Measurements from ENCODE around the gene PDCD11. TPM values are rescaled to one million over a fixed set of nuclear protein-coding genes. Genes with fewer than 3 reads are reported as not detected.

The PDCD11 gene
- total RNA-seq, 1 experiment from 2014 or later, result 106 TPM

- H3K4me1 ChIP-seq (ENCODE audit: control insufficient read depth in 1 of 2, insufficient read depth in 2 of 2, low read length in 2 of 2), result no peaks in the 10 kb centered on the region; a peak in 1 of 4 replicates
- ChIA-PET CTCF (interaction anchor here (2.7 kb wide), 1 partner anchor 13 kb away, joined by 10 read pairs; no protein-coding TSS in a partner anchor), POLR2A (no interaction called here), RAD21 (ENCODE audit: low non-redundant PET in 1 of 2, low total read pairs in 2 of 2, uncharacterized antibody in 2 of 2, unreplicated experiment in 2 of 2) (no interaction called here)
- no peak overlapping the region for H3K9ac ChIP-seq (ENCODE audit: low read length)
- BruUV-seq (replicated peaks), result no TSS peak
- no peaks in the 10 kb centered on the region for H3K27me3 ChIP-seq (ENCODE audit: insufficient read depth, low read length)
- DNase-seq (ENCODE audit: low read depth, low spot score), result no peak
- TF ChIP-seq CEBPB (IDR thresholded peaks at IDR 0.05; ENCODE audit: low read depth), result no peak
- TF ChIP-seq ELF1 (IDR thresholded peaks at IDR 0.05; ENCODE audit: borderline replicate concordance, low read depth), result no peak
- TF ChIP-seq EGR1 (IDR thresholded peaks at IDR 0.05; ENCODE audit: low read depth), result no peak
- TF ChIP-seq RAD21 (IDR thresholded peaks at IDR 0.05; ENCODE audit: low read depth), result no peak
- TF ChIP-seq JUND (IDR thresholded peaks at IDR 0.05), result no peak
- no peaks in the 10 kb centered on the region for H3K36me3 ChIP-seq (ENCODE audit: control insufficient read depth in 1 of 2, insufficient read depth in 2 of 2, low read length in 2 of 2)
- H3K27ac ChIP-seq (ENCODE audit: low read depth, low read length), result no peak overlapping the region
- no peak overlapping the region for H3K4me3 ChIP-seq (replicated peaks in 1 of 2; ENCODE audit: low read depth in 1 of 2, low read length in 2 of 2)
- no peaks in the 10 kb centered on the region for H3K9me3 ChIP-seq (ENCODE audit: control insufficient read depth in 1 of 2, insufficient read depth in 1 of 2, low read depth in 1 of 2, low read length in 2 of 2)
- no peak for ATAC-seq
- no peaks in the 10 kb centered on the region for H3K9me2 ChIP-seq (ENCODE audit: insufficient read depth)
- no peaks in the 10 kb centered on the region for H3K79me2 ChIP-seq (ENCODE audit: insufficient read depth, low read length)
- intact Hi-C loops (cut with micrococcal nuclease), result no loop called here
- no peak overlapping the region for H3K4me2 ChIP-seq (ENCODE audit: low read length)
- H2AFZ ChIP-seq (ENCODE audit: low read depth, low read length, poor library complexity, severe bottlenecking), result no peak overlapping the region
- H4K20me1 ChIP-seq (ENCODE audit: insufficient read depth), result no peaks in the 10 kb centered on the region
These were observed 67.1 kb downstream of the PDCD11 start for GRCh38 chr10:103463499-103463898.

- Histone ChIP-seq H3K9ac (ENCODE audit: low read length) (no peak overlapping the region), H3K9me3 (ENCODE audit: control insufficient read depth in 1 of 2, insufficient read depth in 1 of 2, low read depth in 1 of 2, low read length in 2 of 2) (no peaks in the 10 kb centered on the region), H3K27ac (ENCODE audit: low read depth, low read length) (no peak overlapping the region), H3K4me2 (ENCODE audit: low read length) (no peak overlapping the region), H3K4me3 (replicated peaks in 1 of 2; ENCODE audit: low read depth in 1 of 2, low read length in 2 of 2) (no peak overlapping the region), H3K36me3 (ENCODE audit: control insufficient read depth in 1 of 2, insufficient read depth in 2 of 2, low read length in 2 of 2) (no peaks in the 10 kb centered on the region), H3K27me3 (ENCODE audit: insufficient read depth, low read length) (no peaks in the 10 kb centered on the region), H3K4me1 (ENCODE audit: control insufficient read depth in 1 of 2, insufficient read depth in 2 of 2, low read length in 2 of 2) (no peaks in the 10 kb centered on the region), H3K9me2 (ENCODE audit: insufficient read depth) (no peaks in the 10 kb centered on the region), H3K79me2 (ENCODE audit: insufficient read depth, low read length) (no peaks in the 10 kb centered on the region), H2AFZ (ENCODE audit: low read depth, low read length, poor library complexity, severe bottlenecking) (no peak overlapping the region), H4K20me1 (ENCODE audit: insufficient read depth) (no peaks in the 10 kb centered on the region)
- BruUV-seq (replicated peaks), result no TSS peak
- POLR2A ChIA-PET, result no interaction called here
- no peak for TF ChIP-seq CBX3 (IDR thresholded peaks at IDR 0.05; ENCODE audit: low read depth)
- no peak for TF ChIP-seq CTCF (IDR thresholded peaks at IDR 0.05 in 2 of 3, conservative IDR thresholded peaks at IDR 0.05 in 1 of 3; ENCODE audit: borderline replicate concordance in 1 of 3, insufficient read depth in 1 of 3, low read depth in 2 of 3, low read length in 2 of 3)
- TF ChIP-seq RAD21 (IDR thresholded peaks at IDR 0.05; ENCODE audit: low read depth), result no peak
- TF ChIP-seq SRF (IDR thresholded peaks at IDR 0.05; ENCODE audit: low read depth), result no peak
- TF ChIP-seq REST (IDR thresholded peaks at IDR 0.05; ENCODE audit: low read depth), result no peak
- no peak for TF ChIP-seq CEBPB (IDR thresholded peaks at IDR 0.05; ENCODE audit: low read depth)
- no peak for TF ChIP-seq ATF3 (IDR thresholded peaks at IDR 0.05)
- no peak for TF ChIP-seq MAX (IDR thresholded peaks at IDR 0.05)
- TF ChIP-seq FOSL1 (IDR thresholded peaks at IDR 0.05; ENCODE audit: low read depth), result no peak
- TF ChIP-seq POLR2AphosphoS5 (IDR thresholded peaks at IDR 0.05; ENCODE audit: low read depth, low read length), result no peak
- RAD21 ChIA-PET (ENCODE audit: low non-redundant PET in 1 of 2, low total read pairs in 2 of 2, uncharacterized antibody in 2 of 2, unreplicated experiment in 2 of 2), result interaction anchor here in 1 of 2 experiments (0.6 kb wide), 1 partner anchor 16 kb away, joined by 3 read pairs; no protein-coding TSS in a partner anchor
- DNase-seq (ENCODE audit: low read depth, low spot score) (no peak), ATAC-seq (no peak)
- intact Hi-C loops (cut with micrococcal nuclease), result no loop called here
- CTCF ChIA-PET, result interaction anchor here (1.4 kb wide), 1 partner anchor 11 kb away, joined by 5 read pairs; no protein-coding TSS in a partner anchor
These were observed 69.2 kb downstream of the PDCD11 start for GRCh38 chr10:103465411-103466179.
